NCI-H748 (cell line): ENCODE measurements around the gene HID1.
"Not testable (repeated sequence)": the region's sequence is repeated elsewhere in the genome, so short reads cannot be mapped to it uniquely, and the experiment has no call there.

Experiments used
- DNase-seq: peaks from one replicate; lab custom pipeline; 2025; ENCODE audit not compliant: unreplicated experiment; lab: John Stamatoyannopoulos, UW

Gene HID1

DNA sequence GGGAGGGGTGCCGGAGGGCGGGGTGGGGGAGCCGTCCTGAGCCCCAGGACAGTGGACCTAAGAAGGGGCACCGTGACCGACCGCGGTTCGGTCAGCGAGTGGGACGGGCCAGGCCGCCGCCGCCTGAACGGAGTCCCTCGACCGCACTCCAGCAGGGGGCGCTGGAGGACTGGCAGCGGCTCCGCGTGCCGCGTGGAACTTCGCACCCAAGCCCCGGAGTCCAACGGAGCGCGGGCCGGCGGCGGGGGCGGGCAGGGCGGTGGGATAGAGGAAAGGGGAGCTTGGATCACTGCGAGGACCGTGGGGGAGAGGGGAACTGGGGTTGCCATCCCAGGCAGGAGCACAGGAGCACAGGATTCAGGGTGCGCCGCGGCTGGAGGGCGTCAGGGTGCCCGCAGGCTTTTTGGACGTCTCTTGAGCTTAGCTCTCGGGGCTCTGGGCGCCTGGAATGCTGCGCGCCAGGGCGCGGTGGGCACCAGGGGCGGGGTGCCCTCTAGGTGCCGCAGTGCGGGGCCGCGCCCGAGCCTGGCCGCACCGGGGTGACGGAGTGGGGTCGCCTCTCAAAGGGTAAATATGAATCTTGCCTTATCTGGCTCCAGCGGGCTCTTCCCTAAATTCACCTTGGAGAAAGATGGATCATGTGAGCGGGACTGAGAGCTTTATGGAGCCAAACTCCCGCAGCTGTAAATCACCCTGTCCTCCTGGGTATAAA lies 48.9 kb downstream of the HID1 start:
- peak; percentile 45 for DNase-seq

DNA sequence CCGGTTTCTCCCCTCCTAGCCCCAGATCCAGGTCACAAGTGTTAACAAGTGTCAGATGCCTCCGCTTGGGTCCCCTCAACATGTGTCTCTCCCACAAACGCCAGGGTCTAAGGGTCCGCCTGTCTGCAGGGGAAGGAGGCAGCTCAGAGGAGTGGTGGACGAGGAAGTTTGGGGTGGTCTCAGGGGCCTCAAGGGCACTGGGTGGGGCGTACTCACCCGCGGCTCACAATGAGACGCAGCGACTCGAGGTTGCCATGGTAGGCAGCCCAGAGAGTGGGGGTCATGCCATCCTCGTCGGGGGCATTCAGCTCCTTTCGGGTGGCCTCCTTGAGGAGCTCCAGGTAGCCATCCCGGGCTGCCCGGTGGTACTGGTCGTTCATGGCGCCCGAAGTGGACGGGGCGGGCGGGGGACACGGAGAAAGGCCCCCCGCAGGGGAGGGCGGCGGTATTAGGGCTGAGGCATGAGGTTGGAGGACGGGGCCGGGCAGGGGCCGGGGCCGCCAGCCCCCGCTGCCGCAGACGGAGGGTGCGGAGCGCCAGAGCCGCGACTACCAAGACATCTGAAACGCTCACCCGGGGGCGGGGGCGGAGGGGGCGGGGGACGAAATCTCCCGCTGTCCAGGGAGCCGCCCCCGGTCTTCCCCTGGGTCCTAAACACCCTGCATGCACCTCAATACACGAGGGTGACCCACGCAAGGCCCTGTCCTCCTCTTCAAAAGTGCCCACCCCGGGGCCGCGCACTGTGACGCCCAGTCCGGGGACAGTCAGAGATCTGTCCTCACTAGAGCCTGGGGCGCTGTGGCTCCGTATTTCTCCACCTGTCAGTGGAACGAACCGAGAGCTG lies 49.6 kb downstream of the HID1 start, which contains the start of gene USH1G:
Gene USH1G, minus strand, starts transcription at position 562 of the 844 bp plus-strand sequence. Its CDS starts 182 bp downstream, at position 380.
- DNase-seq: peak; percentile 26

DNA sequence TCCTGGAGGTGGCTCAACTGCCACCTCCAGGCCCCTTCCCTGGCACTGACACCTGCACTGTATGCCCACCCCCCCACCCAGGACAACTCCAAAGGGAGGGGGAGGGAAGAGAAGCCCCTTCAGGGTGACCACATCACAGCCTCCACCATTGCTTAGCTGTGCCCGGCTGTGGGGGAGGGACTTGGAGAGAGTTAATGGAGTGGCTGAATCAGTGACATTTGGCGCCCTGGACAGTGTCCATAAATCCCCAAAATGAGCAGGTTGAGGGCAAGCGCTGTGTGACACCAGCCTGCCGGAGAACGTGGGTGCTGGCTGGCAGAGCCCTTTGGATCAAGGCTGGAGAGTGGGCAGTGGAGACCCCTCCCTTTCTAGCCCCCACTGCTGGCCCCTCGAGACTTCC lies 50.4 kb downstream of the HID1 start:
- no peak for DNase-seq

DNA sequence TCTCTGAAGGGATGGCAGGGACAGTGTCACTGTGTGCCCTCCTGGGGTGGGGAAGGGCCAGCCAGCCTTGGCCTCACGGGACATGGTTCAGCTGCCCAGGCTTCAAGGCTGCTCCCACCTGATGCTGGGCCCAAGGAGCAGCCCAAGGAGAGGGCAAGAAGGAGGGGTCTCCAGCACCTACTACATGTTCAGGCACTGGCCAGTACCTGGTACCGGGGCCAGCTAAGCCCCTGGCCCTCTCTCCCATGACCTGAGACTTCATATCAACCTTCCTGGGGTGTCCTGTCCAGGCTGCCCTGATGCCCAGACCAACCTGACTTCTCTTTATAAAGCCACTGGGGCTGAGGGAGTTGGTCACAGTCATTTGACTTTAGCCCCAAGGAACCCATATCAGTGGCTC lies 50.8 kb downstream of the HID1 start:
- no peak for DNase-seq

DNA sequence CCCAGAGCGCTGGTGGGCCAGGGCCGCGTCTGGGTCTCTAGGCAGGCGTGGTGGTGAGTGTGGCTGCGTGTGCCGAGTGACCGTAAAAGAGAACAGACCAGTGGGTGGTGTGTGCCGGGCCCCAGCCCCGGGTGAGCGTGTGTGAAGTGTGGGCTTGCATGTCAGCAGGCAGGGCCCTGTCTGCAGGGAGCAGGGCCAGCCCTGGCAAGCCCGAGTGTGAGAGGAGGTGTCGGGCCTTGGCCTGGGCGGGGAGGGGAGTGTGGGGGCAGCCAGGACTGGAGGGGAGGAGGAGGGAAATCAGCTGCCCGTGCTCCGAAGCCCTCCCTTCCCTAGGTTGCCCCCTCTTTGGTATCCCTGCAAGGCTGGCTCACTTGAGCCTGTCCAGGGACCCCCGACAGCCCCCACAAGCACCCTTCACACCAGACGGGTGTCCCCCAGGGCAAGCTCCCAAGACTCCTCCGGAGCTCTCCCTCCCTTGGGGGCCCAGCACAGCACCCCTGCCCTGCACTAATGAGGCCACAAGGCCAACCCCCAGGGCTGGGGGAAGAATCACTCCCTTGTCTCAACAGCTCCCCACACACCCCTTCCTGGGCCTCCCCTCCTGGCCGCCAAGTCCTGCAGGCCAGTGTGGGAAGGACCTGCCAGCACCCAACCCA lies 51.4 kb downstream of the HID1 start:
- DNase-seq: no peak

DNA sequence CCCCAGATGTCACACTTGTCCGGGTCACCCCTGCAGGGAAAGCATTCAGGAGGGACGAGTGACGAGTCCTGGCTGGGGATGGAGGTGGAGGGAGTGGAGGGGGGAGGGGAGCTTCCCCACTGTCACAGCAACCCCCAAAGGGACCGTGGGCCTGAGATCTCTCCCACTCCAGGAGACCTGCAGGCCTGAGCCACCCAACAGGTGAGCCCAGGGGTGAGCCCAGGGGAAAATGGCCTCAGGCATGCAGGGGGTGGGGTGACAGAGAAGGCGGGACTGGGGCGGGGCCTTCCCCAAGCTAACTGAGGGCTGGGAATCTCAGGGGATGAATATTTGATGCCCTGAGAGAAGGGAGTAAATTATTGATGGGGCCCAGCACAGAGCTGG lies 51.9 kb downstream of the HID1 start:
- DNase-seq: no peak

DNA sequence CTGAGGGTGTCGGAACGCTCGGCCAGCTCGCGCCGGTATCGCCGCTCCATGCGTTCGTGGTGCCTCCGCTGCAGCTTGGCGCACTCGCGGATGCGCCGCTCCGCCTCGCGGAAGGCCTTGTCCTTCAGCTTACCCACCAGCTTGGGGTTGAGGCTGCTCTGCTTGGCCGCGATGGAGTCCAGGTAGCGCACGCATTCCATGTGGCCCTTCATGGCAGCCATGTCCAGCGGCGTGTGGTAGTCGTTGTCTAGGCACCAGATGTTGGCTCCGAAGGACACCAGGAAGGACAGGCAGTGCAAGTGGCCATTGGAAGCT lies 52.3 kb downstream of the HID1 start:
- no peak for DNase-seq

DNA sequence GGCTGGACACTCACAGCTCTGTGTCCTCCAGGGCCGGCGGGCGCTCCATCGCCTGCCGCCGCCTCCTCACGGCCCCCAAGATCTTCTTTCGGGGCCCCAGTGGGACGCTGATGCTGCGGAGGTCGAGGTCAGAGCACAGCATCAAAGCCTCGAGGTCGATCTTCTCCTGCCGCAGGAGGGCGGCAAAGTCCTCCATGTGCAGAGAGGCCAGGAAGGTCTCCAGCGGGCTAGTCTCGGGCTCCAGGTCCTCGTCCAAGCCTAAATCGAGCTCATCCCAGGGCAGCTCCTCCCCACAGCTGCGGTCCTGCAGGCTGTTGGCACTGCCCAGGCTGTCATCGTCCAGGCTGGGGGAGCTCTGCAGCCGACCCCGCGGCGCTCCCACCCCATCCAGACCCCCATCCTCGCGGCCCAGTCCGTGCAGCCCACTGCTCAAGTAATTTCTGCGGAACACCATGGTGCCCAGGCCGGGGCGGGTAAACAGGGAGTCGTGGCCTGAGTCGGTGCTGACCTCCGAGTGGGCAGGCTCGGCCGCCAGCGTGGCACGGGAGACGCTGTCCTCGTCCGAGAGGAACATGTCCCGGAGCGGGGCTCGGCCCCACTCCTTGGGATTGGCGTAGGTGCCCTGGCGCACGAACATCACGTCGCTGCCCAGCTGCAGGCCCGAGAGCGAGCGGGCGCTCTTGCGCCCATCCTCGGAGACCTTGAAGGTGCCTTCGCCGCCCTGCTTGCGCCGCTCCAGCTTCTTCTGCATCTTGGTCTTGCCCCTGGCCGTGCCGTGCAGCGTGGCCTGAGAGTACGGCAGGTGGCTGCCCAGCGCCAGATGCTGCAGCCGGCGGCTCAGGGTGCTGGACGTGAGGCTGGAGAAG lies 52.9 kb downstream of the HID1 start:
- no peak for DNase-seq

DNA sequence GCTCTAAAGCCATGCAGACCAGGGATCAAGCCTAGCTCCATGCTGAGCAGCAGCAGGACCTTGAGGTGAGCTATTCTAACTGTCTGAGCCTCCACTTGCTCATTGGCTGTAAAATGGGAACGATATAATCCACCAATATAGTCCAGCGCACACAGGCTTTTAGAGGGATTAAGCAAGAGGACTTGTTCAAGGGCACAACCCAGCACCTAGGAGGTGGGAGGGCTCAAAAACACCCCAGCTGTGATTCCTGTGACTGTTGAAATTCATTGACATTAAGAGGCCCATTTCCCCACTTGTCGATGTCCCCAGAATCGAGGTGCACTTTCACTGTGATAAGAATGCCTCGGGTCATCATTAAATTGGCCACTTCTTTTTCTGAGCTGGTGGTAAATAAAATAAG lies 53.7 kb downstream of the HID1 start:
- no peak for DNase-seq

DNA sequence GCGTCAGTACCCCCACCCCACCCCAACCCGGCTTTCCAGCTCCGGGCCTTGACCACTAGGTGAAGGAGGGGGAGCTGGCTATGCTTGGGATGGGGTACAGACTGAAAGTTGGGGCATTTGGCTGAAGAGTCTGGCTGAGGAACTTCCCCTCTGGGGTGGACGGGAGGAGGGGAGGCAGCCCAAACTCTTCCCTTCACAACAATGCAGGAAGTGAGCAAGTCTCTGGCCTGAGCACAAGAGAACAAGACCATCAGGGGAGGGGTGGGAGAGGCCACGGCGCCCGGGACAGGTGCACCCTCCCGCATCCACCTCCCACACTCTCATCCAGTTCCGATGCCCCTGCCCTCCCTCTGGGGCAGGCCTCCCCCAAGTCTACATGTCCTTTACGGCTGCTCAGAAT lies 55.1 kb downstream of the HID1 start:
- no peak for DNase-seq

DNA sequence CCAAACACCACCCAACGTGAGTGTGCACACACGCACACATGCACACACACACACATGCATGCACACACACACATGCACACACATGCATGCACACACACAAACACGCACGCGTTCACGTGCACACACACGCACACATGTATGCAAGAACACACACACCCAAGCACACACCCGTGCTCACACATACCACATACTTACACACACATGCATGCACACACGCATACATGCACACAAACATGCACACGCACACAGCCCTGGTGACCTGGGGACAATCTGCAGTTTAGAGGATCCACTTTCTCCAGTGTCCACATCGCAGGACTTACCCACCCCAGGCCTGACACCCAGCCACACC lies 55.7 kb downstream of the HID1 start:
- DNase-seq: no peak

DNA sequence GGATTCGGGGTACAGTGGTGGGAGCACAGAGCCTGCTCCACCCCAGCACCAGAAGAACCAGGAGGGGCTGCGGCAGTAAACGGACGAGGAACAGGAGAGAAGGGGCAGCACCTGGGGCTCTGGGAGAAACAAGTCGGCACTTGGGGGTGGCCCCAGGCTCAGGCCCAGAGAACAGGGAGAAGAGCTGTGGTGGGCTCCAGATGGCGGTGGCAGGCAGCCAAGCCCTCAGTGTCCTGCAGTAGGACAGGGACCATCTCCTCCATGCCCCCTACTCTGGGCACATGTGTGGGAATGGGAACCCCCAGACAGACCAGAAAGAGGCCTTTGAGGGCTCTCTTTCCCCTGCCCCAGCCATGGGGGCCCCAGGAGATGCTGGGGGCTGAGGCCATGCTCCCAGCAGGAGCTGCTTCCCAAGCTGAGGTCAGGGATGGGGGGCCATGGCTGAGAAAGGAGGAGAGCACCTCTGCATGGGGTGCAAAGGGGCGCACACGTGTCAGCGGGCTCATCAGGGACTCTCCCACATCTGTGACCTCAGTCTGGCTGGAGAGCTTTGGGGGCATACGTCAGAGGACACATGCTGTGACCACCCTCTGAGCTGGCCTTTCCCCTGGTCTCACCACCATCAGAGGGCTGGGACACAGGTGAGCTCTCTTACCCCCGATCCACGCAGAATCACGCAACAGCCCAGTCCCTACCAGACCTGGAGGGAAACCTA lies 56.3 kb downstream of the HID1 start:
- no peak for DNase-seq

DNA sequence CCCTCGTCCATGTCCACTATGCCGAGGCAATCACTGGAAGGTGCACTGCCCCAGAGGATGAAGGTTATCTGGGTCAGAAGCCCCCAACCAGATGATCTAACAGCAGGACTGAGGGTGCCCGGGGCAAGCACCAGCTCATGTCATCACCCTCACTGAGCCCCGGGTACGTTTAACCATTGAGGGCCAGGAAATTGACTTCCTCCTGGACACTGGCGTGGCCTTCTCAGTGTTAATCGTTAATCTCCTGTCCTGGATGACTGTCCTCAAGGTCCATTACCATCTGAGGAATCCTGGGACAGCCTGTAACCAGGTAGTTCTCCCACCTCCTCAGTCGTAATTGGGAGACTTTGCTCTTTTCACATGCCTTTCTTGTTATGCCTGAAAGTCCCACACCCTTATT lies 61.1 kb downstream of the HID1 start:
- DNase-seq: not testable (repeated sequence)

DNA sequence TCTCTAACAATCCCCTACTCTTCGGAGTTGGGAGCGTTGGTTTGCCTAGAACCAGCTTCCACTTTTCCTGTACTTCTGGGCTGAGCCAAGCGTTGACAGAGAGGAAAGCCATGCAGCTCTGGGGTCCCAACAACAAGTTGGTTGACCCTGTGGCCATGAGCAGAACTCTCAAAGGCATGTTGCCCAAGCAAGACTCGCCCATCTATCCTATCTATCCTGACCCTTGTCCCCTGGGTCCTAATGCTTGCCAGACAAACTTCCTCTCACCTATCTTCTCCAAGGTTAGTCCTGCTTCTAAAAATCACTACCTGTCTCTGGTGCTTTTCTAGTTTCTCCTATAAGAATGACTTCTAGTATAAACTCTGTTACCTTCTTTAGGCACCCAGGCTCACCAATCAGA lies 63.5 kb downstream of the HID1 start:
- not testable (repeated sequence) for DNase-seq

DNA sequence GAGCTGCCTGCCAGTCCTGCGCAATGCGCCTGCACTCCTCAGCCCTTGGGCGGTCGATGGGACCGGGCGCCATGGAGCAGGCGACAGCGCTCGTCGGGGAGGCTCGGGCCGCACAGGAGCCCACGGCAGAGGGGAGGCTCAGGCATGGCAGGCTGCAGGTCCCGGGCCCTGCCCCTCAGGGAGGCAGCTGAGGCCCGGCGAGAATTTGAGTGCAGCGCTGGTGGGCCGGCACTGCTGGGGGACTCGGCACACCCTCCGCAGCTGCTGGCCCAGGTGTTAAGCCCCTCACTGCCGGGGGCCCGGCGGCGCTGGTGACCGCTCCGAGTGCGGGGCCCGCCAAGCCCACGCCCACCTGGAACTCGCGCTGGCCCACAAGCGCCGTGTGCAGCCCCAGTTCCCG lies 65.5 kb downstream of the HID1 start:
- no peak for DNase-seq

DNA sequence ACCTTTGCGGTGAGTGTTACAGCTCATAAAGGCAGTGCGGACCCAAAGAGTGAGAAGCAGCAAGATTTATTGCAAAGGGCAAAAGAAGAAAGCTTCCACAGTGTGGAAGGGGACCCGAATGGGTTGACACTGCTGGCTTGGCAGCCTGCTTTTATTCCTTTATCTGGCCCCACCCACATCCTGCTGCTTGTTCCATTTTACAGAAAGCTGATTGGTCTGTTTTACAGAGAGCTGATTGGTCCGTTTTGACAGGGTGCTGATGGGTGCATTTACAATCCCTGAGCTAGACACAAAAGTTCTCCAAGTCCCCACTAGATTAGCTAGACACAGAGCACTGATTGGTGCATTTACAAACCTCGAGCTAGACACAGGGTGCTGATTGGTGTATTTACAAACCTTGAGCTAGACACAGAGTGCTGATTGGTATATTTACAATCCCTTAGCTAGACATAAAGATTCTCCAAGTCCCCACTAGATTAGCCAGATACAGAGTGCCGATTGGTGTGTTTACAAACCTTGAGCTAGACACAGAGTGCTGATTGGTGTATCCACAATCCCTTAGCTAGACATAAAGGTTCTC lies 66.3 kb downstream of the HID1 start:
- not testable (repeated sequence) for DNase-seq

DNA sequence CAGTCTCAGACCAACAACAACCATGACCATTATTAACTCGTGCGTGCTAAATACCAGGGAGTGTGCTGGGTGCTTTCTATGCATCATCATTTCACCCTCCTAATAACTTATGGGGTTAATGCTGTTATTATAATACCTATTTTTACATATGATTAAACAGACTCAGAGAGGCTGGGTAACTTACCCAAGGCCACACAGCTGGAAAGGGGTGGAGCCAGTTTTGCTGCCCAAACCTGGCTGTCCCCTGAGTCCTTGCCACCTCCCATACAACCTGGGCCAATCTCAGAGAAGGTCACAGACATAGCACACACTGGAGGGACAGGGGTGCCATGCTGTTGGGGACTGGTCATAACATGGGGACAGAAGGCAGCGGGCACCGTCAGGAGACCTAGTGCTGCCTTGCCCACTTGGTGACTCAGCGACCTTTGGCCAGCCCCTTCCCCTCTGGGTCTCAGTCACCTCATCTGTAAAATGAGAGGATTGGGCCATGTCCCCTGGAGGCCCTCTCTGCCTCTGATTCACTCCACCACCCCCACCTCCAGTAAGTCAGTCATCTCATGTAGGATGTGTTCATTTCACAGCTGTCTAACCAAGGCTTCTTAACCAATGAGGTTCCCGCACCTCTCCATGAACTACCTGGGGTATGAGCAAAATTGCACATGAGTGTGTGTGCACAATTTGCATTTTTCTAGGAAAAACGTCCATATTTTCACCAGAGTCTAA lies 67.7 kb downstream of the HID1 start:
- DNase-seq: no peak

DNA sequence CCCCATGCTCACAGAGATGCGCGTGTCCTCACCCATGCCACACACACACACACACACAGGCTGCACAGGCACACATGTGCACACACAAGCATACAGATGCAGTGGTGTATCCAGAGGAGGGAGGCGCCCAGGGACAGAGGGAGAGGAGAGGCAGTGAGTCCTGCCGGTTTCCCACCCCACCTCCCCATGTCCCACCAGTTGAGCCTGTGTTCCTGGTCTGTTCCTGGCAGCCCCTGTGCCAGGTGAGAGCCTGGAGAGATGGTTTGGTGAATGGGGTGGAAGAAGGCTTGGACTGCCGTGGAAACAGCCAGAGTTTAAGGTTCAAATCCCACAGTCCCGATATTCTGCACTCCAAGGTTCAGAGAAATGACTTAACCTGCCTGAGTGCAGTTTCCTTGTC lies 68.9 kb downstream of the HID1 start:
- no peak for DNase-seq

DNA sequence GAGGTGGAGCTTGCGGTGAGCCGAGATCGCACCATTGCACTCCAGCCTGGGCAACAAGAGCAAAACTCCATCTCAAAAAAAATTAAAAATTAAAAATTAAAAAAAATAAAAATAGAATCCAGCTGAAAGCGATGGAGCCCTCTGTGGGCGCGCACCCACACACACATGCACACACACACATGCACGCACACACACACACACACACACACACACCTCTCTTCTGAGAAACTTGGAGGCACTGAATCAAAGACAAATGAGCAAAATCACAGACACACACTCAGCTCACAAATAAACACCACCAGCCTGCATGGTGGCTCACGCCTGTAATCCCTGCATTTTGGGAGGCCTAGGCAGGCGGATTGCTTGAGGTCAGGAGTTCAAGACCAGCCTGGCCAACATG lies 69.5 kb downstream of the HID1 start:
- no peak for DNase-seq
